Upper lobe of right lung (tissue), 1 donor: ENCODE measurements around the gene TM9SF2. TPM values are rescaled to one million over a fixed set of nuclear protein-coding genes. Genes with fewer than 3 reads are reported as not detected.
A peak's percentile ranks its signal among the peaks of the same experiment; 100 is the strongest.
"Not testable (repeated sequence)": the region's sequence is repeated elsewhere in the genome, so short reads cannot be mapped to it uniquely, and the experiment has no call there.

ENCODE experiments used
- ATAC-seq: fragments of 200-7000 bp; cut with Tn5 transposase; one replicate; pipeline ENCODE4 v1.9.1; 2020; ENCODE audit warnings: mild to moderate bottlenecking, moderate library complexity
- DNase-seq: peaks from one replicate; pipeline ENCODE4 v3.0.0-alpha.2; 2020
- H3K27ac ChIP-seq: fragments of 200-600 bp; one replicate; pipeline ENCODE4 v1.8.0; 2022
- H3K27me3 ChIP-seq: fragments of 200-600 bp; one replicate; pipeline ENCODE4 v1.8.0; 2022; ENCODE audit warnings: mild to moderate bottlenecking
- H3K36me3 ChIP-seq: fragments of 200-600 bp; one replicate; pipeline ENCODE4 v1.8.0; 2022
- H3K4me1 ChIP-seq: fragments of 200-600 bp; one replicate; pipeline ENCODE4 v1.8.0; 2022
- H3K4me3 ChIP-seq: fragments of 200-600 bp; one replicate; pipeline ENCODE4 v1.8.0; 2022; ENCODE audit warnings: mild to moderate bottlenecking
- H3K9me3 ChIP-seq: fragments of 200-600 bp; one replicate; pipeline ENCODE4 v1.8.0; 2022
- CTCF ChIP-seq: fragments of 200-600 bp; IDR thresholded peaks from one replicate; pipeline ENCODE4 v1.8.0; 2022; ENCODE audit warnings: antibody characterized with exemption
- intact Hi-C: fragments of 100-400 bp; cut with DNase I; formaldehyde crosslinking; loops from one replicate; pipeline ENCODE4 v1.11.0; 2022
- total RNA-seq: library from RNA; stranded (reverse); fragmentation: NEBNext Ultra II Directional; extraction: Animal tissue kit (Norgen Biotek cat#: 25700); gene quantifications from one replicate; pipeline ENCODE4 v1.2.1, GENCODE V29; 2021
- donor health status: DM: no; HTN: yes; CAD: no; lungs with severe emphysema.

The TM9SF2 gene
- total RNA-seq, 1 donor from 2014 or later: 132 TPM

- H3K9me3 ChIP-seq: no peaks in the 10 kb centered on the region
- TF ChIP-seq CTCF: no peak
- no peaks in the 10 kb centered on the region for H3K36me3 ChIP-seq
- H3K27ac ChIP-seq: no peak overlapping the region
- intact Hi-C loops: no loop called here
- no peak overlapping the region for H3K4me3 ChIP-seq
- DNase-seq: no peak
- no peaks in the 10 kb centered on the region for H3K27me3 ChIP-seq
- no peaks in the 10 kb centered on the region for H3K4me1 ChIP-seq
- ATAC-seq: peak; percentile 81
Measured at GRCh38 chr13:99484473-99484872, 16.8 kb upstream of the TM9SF2 start.

- Histone ChIP-seq H3K4me1 (no peaks in the 10 kb centered on the region), H3K4me3 (no peak overlapping the region), H3K27me3 (no peaks in the 10 kb centered on the region), H3K9me3 (no peaks in the 10 kb centered on the region), H3K36me3 (no peaks in the 10 kb centered on the region), H3K27ac (no peak overlapping the region)
- ATAC-seq (no peak), DNase-seq (no peak)
- no peak for TF ChIP-seq CTCF
- intact Hi-C loops: no loop called here
Measured at GRCh38 chr13:99486996-99487395, 14.3 kb upstream of the TM9SF2 start.

- H3K27ac ChIP-seq: no peak overlapping the region
- no peaks in the 10 kb centered on the region for H3K27me3 ChIP-seq
- DNase-seq (no peak), ATAC-seq (no peak)
- no peaks in the 10 kb centered on the region for H3K36me3 ChIP-seq
- H3K4me1 ChIP-seq: no peaks in the 10 kb centered on the region
- intact Hi-C loops: no loop called here
- H3K4me3 ChIP-seq: no peak overlapping the region
- no peaks in the 10 kb centered on the region for H3K9me3 ChIP-seq
- TF ChIP-seq CTCF: no peak
Measured at GRCh38 chr13:99489028-99489427, 12.2 kb upstream of the TM9SF2 start.

GRCh38 chr13:99491750-99492149, 9.5 kb upstream of the TM9SF2 start:
- H3K27me3 ChIP-seq, H3K9me3 ChIP-seq, H3K36me3 ChIP-seq, intact Hi-C loops, H3K4me1 ChIP-seq, H3K27ac ChIP-seq, DNase-seq, H3K4me3 ChIP-seq, ATAC-seq: not testable (repeated sequence)

GRCh38 chr13:99495466-99496183, 5.6 kb upstream of the TM9SF2 start:
- H3K9me3 ChIP-seq: no peaks in the 10 kb centered on the region
- ATAC-seq: no peak
- peaks cover 17% of the 10 kb centered on the region for H3K4me1 ChIP-seq
- H3K27me3 ChIP-seq: no peaks in the 10 kb centered on the region
- H3K4me3 ChIP-seq: peak overlapping the region; percentile 50
- peak overlapping the region; percentile 70 for H3K27ac ChIP-seq
- DNase-seq: no peak
- TF ChIP-seq CTCF: no peak
- intact Hi-C loops: no loop called here
- no peaks in the 10 kb centered on the region for H3K36me3 ChIP-seq

GRCh38 chr13:99496184-99497142, 4.8 kb upstream of the TM9SF2 start:
- peak; percentile 3 for ATAC-seq
- peak overlapping the region; percentile 50 for H3K4me3 ChIP-seq
- intact Hi-C loops: no loop called here
- H3K9me3 ChIP-seq: no peaks in the 10 kb centered on the region
- no peaks in the 10 kb centered on the region for H3K36me3 ChIP-seq
- peaks cover 19% of the 10 kb centered on the region for H3K4me1 ChIP-seq
- H3K27me3 ChIP-seq: no peaks in the 10 kb centered on the region
- peak overlapping the region; percentile 70 for H3K27ac ChIP-seq
- no peak for DNase-seq
- no peak for TF ChIP-seq CTCF
